Measurements from ENCODE around the gene PSORS1C2.

DNA sequence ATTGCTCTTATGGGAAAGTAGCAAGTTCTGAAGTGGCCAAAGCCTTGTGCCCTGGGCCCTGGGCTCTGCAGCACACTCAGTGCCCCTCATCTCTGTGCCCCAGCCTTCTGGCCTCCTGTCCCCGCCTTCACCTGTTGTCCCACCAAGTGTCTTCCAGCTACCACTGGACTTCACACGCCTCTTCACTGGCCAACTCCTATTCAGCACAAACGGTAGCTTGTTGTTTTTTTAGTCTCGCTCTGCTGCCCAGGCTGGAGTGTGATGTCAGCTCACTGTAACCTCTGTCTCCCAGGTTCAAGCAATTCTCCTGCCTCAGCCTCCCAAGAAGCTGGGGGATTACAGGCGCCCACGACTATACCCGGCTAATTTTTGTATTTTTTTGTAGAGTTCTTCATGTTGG, 13.9 kb upstream of the PSORS1C2 start:
- no peak for TF ChIP-seq CTCF (IDR thresholded peaks at IDR 0.05; ENCODE audit: insufficient read depth, low read depth, low read length)
- TF ChIP-seq EZH2 (IDR thresholded peaks at IDR 0.05; ENCODE audit: insufficient read depth, low read length), result no peak

Data from astrocyte (in vitro differentiated cells and primary cell).